Activated B cell treated with CpG ODN at 0.5 μM for 24 hours (primary cell): Measurements from ENCODE around the gene CBARP. TPM values are rescaled to one million over a fixed set of nuclear protein-coding genes. Genes with fewer than 3 reads are reported as not detected.

Source experiments
- ATAC-seq: fragments of 200-7000 bp; cut with Tn5 transposase; one replicate; pipeline ENCODE4 v1.10.0; 2021; ENCODE audit warnings: low read depth, mild to moderate bottlenecking, moderate library complexity
- CTCF ChIA-PET: fragments of 350-600 bp; sonication (Branson Sonifier 250); formaldehyde crosslinking; loops from one replicate; lab custom pipeline; 2021; ENCODE audit warnings: antibody characterized with exemption; lab: Charles Lee
- POLR2A ChIA-PET: fragments of 350-600 bp; sonication (Branson Sonifier 250); formaldehyde crosslinking; loops from one replicate; lab custom pipeline; 2021; ENCODE audit warnings: antibody characterized with exemption; lab: Charles Lee
- DNase-seq: peaks from one replicate; pipeline ENCODE4 v3.0.0; 2022
- H3K27ac Mint-ChIP-seq: one replicate; pipeline ENCODE4 v1.8.0; 2020; ENCODE audit warnings: mixed read lengths
- H3K27me3 Mint-ChIP-seq: one replicate; pipeline ENCODE4 v1.8.0; 2021; ENCODE audit warnings: mixed read lengths
- H3K36me3 Mint-ChIP-seq: one replicate; pipeline ENCODE4 v1.8.0; 2021; ENCODE audit warnings: low read depth, mixed read lengths
- H3K4me1 Mint-ChIP-seq: one replicate; pipeline ENCODE4 v1.8.0; 2021; ENCODE audit warnings: mixed read lengths
- H3K4me3 Mint-ChIP-seq: one replicate; pipeline ENCODE4 v1.8.0; 2020; ENCODE audit warnings: mild to moderate bottlenecking, mixed read lengths
- H3K9me3 Mint-ChIP-seq: one replicate; pipeline ENCODE4 v1.8.0; 2020; ENCODE audit warnings: mixed read lengths
- CTCF ChIP-seq: fragments of 200-600 bp; IDR thresholded peaks from one replicate; pipeline ENCODE4 v1.8.0; 2022; ENCODE audit warnings: antibody characterized with exemption, mild to moderate bottlenecking
- intact Hi-C: fragments of 100-400 bp; cut with micrococcal nuclease; formaldehyde crosslinking; loops from one replicate; pipeline ENCODE4 v1.15.1; 2024
- total RNA-seq: library from RNA; stranded (reverse); gene quantifications from 2 replicates; pipeline ENCODE4 v1.2.3, GENCODE V29; 2022

Gene CBARP
- total RNA-seq, 1 donor from 2014 or later = 0.64 TPM

- Mint-ChIP-seq H3K36me3 (peaks cover 31% of the 10 kb centered on the region), H3K4me3 (no peak overlapping the region), H3K9me3 (no peaks in the 10 kb centered on the region), H3K27me3 (peaks cover 7% of the 10 kb centered on the region), H3K27ac (no peak overlapping the region), H3K4me1 (peaks cover 19% of the 10 kb centered on the region)
- intact Hi-C loops = loop anchor here (1.0 to 5.0 kb wide), 4 partner anchors 78 to 533 kb away; partner anchors contain the start of genes ATP8B3 and DAZAP1
- TF ChIP-seq CTCF = no peak
- CTCF ChIA-PET = interaction anchor here (0.6 to 3.5 kb wide), 7 partner anchors 35 to 166 kb away, joined by 3 to 27 read pairs (median 4); no protein-coding TSS in a partner anchor
- ATAC-seq = no peak
- POLR2A ChIA-PET = interaction anchor here (0.6 to 3.0 kb wide), 9 partner anchors 10 to 1738 kb away, joined by 3 to 23 read pairs (median 5); partner anchors contain the start of gene CIRBP
- no peak for DNase-seq
These were observed 41.2 kb upstream of the CBARP start for GRCh38 chr19:1278713-1279660.

- Mint-ChIP-seq H3K4me3 (no peak overlapping the region), H3K27ac (no peak overlapping the region), H3K36me3 (peaks cover 40% of the 10 kb centered on the region), H3K9me3 (no peaks in the 10 kb centered on the region), H3K4me1 (peaks cover 26% of the 10 kb centered on the region), H3K27me3 (peaks cover 4% of the 10 kb centered on the region)
- intact Hi-C loops = loop anchor here (2.0 to 5.0 kb wide), 3 partner anchors 79 to 534 kb away; partner anchors contain the start of genes ATP8B3 and DAZAP1
- DNase-seq = no peak
- TF ChIP-seq CTCF = no peak
- CTCF ChIA-PET = interaction anchor here (1.7 to 3.5 kb wide), 2 partner anchors 34 to 94 kb away, joined by 11 to 27 read pairs; no protein-coding TSS in a partner anchor
- no peak for ATAC-seq
- POLR2A ChIA-PET = interaction anchor here (0.6 to 3.0 kb wide), 3 partner anchors 9 to 54 kb away, joined by 6 to 23 read pairs (median 13); partner anchors contain the start of gene CIRBP
These were observed 40.3 kb upstream of the CBARP start for GRCh38 chr19:1278074-1278473.

- peaks cover 49% of the 10 kb centered on the region for H3K36me3 Mint-ChIP-seq
- intact Hi-C loops = loop anchor here (5.0 kb wide), 2 partner anchors 80 to 535 kb away; partner anchors contain the start of gene ATP8B3
- no peaks in the 10 kb centered on the region for H3K9me3 Mint-ChIP-seq
- DNase-seq (no peak), ATAC-seq (no peak)
- H3K27me3 Mint-ChIP-seq = peaks cover 3% of the 10 kb centered on the region
- H3K27ac Mint-ChIP-seq = peak overlapping the region; percentile 85
- CTCF ChIA-PET = interaction anchor here (1.7 to 3.5 kb wide), 2 partner anchors 33 to 95 kb away, joined by 11 to 27 read pairs; no protein-coding TSS in a partner anchor
- peak overlapping the region; percentile 84 for H3K4me3 Mint-ChIP-seq
- POLR2A ChIA-PET = interaction anchor here (1.1 to 1.6 kb wide), 2 partner anchors 8 to 106 kb away, joined by 3 to 13 read pairs; partner anchors contain the start of gene CIRBP
- TF ChIP-seq CTCF = no peak
- H3K4me1 Mint-ChIP-seq = peaks cover 35% of the 10 kb centered on the region
These were observed 39.3 kb upstream of the CBARP start for GRCh38 chr19:1277061-1277460.

GRCh38 chr19:1276628-1277022, 38.8 kb upstream of the CBARP start:
- H3K27me3 Mint-ChIP-seq = peaks cover under 1% of the 10 kb centered on the region
- ATAC-seq (no peak), DNase-seq (no peak)
- H3K4me1 Mint-ChIP-seq = peaks cover 39% of the 10 kb centered on the region
- ChIA-PET CTCF (interaction anchor here (1.7 to 3.5 kb wide), 3 partner anchors 32 to 96 kb away, joined by 11 to 27 read pairs (median 14); no protein-coding TSS in a partner anchor), POLR2A (interaction anchor here (0.7 to 1.8 kb wide), 4 partner anchors 7 to 106 kb away, joined by 3 to 17 read pairs (median 8); partner anchors contain the start of gene CIRBP)
- no peaks in the 10 kb centered on the region for H3K9me3 Mint-ChIP-seq
- no peak for TF ChIP-seq CTCF
- peaks cover 53% of the 10 kb centered on the region for H3K36me3 Mint-ChIP-seq
- intact Hi-C loops = loop anchor here (5.0 kb wide), 2 partner anchors 81 to 536 kb away; partner anchors contain the start of gene ATP8B3
- peak overlapping the region; percentile 84 for H3K4me3 Mint-ChIP-seq
- H3K27ac Mint-ChIP-seq = peak overlapping the region; percentile 85
